ENCODE measurements around the gene ZMYND19.
"Not testable (repeated sequence)": the region's sequence is repeated elsewhere in the genome, so short reads cannot be mapped to it uniquely, and the experiment has no call there.

DNA sequence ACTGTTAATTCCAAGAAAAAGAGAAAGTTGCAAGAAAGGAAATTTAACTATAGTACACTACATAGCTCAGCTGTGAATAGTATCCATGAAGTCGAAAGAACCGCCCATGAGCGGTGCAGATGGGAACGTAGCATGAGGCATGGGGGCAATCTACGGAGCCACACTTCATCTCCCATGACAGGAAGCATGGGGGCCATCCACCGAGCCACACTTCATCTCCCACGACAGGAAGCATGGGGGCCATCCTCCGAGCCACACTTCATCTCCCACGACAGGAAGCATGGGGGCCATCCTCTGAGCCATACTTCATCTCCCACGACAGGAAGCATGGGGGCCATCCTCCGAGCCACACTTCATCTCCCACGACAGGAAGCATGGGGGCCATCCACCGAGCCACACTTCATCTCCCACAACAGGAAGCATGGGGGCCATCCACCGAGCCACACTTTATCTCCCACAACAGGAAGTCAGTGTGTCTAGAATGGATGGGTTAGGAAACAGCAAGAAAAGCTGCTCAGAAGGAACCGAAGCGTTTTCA lies 53.6 kb downstream of the ZMYND19 start:
- TF ChIP-seq, protein P1, sequence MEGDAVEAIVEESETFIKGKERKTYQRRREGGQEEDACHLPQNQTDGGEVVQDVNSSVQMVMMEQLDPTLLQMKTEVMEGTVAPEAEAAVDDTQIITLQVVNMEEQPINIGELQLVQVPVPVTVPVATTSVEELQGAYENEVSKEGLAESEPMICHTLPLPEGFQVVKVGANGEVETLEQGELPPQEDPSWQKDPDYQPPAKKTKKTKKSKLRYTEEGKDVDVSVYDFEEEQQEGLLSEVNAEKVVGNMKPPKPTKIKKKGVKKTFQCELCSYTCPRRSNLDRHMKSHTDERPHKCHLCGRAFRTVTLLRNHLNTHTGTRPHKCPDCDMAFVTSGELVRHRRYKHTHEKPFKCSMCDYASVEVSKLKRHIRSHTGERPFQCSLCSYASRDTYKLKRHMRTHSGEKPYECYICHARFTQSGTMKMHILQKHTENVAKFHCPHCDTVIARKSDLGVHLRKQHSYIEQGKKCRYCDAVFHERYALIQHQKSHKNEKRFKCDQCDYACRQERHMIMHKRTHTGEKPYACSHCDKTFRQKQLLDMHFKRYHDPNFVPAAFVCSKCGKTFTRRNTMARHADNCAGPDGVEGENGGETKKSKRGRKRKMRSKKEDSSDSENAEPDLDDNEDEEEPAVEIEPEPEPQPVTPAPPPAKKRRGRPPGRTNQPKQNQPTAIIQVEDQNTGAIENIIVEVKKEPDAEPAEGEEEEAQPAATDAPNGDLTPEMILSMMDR (IDR thresholded peaks at IDR 0.05; ENCODE audit: low read depth, low read length, poor library complexity, severe bottlenecking) = not testable (repeated sequence)
- TF ChIP-seq EZH2phosphoT487 (IDR thresholded peaks at IDR 0.05; ENCODE audit: borderline replicate concordance, low read length) = not testable (repeated sequence)
